Esophagus muscularis mucosa (tissue), 4 donors: Measurements from ENCODE around the gene OLFM2. TPM values are rescaled to one million over a fixed set of nuclear protein-coding genes. Genes with fewer than 3 reads are reported as not detected.

Experiments
- DNase-seq: peaks from one replicate; pipeline ENCODE4 v3.0.0-alpha.2; 2017; ENCODE audit errors: extremely low spot score
- H3K27ac ChIP-seq, 4 donors: fragments of 200-600 bp; sonication (generic); replicated peaks in 1 of 4; 1 replicate in 3 of 4; 2 replicates in 1 of 4; pipeline ENCODE4 v1.5.1; 2016 to 2019; ENCODE audit warnings: mild to moderate bottlenecking in 1 of 4
- H3K27me3 ChIP-seq, 4 donors: fragments of 200-600 bp; sonication (generic); one replicate each; pipeline versions ENCODE4 v1.5.1 to v1.6.0; 2016 to 2019
- H3K36me3 ChIP-seq, 4 donors: fragments of 200-600 bp; sonication (generic); one replicate each; pipeline ENCODE4 v1.5.1; 2016 to 2019
- H3K4me1 ChIP-seq, 4 donors: fragments of 200-600 bp; sonication (generic); one replicate each; pipeline ENCODE4 v1.5.1; 2016 to 2019
- H3K4me3 ChIP-seq, 4 donors: fragments of 200-600 bp; sonication (generic); 1 replicate in 2 of 4; 2 replicates in 2 of 4; pipeline ENCODE4 v1.5.1; 2016 to 2019; ENCODE audit warnings: mild to moderate bottlenecking in 4 of 4, moderate library complexity in 1 of 4
- H3K9me3 ChIP-seq, 4 donors: fragments of 200-600 bp; sonication (generic); 1 replicate in 3 of 4; 2 replicates in 1 of 4; pipeline ENCODE4 v1.5.1; 2016 to 2019
- CTCF ChIP-seq, 3 experiments: fragments of 200-600 bp in 2 of 3; fragments of 450-650 bp in 1 of 3; sonication (generic) in 2 of 3; IDR thresholded peaks; one replicate each; pipeline ENCODE4 v1.5.1; 2017 to 2019; ENCODE audit warnings: antibody characterized with exemption in 3 of 3, mild to moderate bottlenecking in 2 of 3, moderate library complexity in 1 of 3
- EP300 ChIP-seq: sonication (generic); formaldehyde crosslinking; IDR thresholded peaks from one replicate; pipeline ENCODE4 v1.6.1; 2017; ENCODE audit warnings: antibody characterized with exemption
- POLR2A ChIP-seq: fragments of 450-650 bp; IDR thresholded peaks from one replicate; pipeline ENCODE4 v1.6.1; 2017; ENCODE audit warnings: antibody characterized with exemption, moderate library complexity, mild to moderate bottlenecking, low read depth
- POLR2AphosphoS5 ChIP-seq, 2 donors: sonication (generic); formaldehyde crosslinking; IDR thresholded peaks; one replicate each; pipeline ENCODE4 v1.6.1; 2017; ENCODE audit warnings: antibody characterized with exemption in 2 of 2
- WGBS: methylation state at CpG from one replicate; pipeline ENCODE4 v1.1.5; 2018; 5-methylcytosine and 5-hydroxymethylcytosine counted together
- intact Hi-C: fragments of 100-400 bp; cut with DNase I; formaldehyde crosslinking; loops from one replicate; pipeline ENCODE4 v1.15.1; 2023
- total RNA-seq, 4 donors: library from RNA; depleted of rRNA; stranded (reverse); fragments of >200 nt; gene quantifications; one replicate each; pipeline versions ENCODE4 v1.1.0 to v1.2.1, GENCODE V29; 2016

Gene OLFM2
- total RNA-seq, 4 donors from 2014 or later, result 3.6 to 17.1 (median 11.6) TPM

- no peaks in the 10 kb centered on the region for H3K4me1 ChIP-seq
- peaks cover 4 to 62% (median 41%) of the 10 kb centered on the region in 4 donors for H3K36me3 ChIP-seq
- H3K27ac ChIP-seq, result no peak overlapping the region
- WGBS, result 56% methylated on average over 14 of the region's 14 CpGs
- no peak overlapping the region for H3K4me3 ChIP-seq
- intact Hi-C loops, result no loop called here
- peaks cover 0 to 73% (median 5%) of the 10 kb centered on the region in 4 donors for H3K27me3 ChIP-seq
- no peaks in the 10 kb centered on the region for H3K9me3 ChIP-seq
- no peak for DNase-seq
- TF ChIP-seq EP300 (no peak), POLR2AphosphoS5 (IDR thresholded peaks at IDR 0.05) (no peak), POLR2A (no peak), CTCF (IDR thresholded peaks at IDR 0.05) (no peak)
These were observed 29.7 kb upstream of the OLFM2 start for GRCh38 chr19:9966024-9966423.

- intact Hi-C loops, result no loop called here
- TF ChIP-seq EP300, result no peak
- no peak for TF ChIP-seq POLR2A
- no peak for TF ChIP-seq CTCF (IDR thresholded peaks at IDR 0.05)
- TF ChIP-seq POLR2AphosphoS5 (IDR thresholded peaks at IDR 0.05), result no peak
- WGBS, result 49% methylated on average over 7 of the region's 7 CpGs
- Histone ChIP-seq H3K4me3 (no peak overlapping the region), H3K36me3 (peaks cover 4 to 55% (median 39%) of the 10 kb centered on the region in 4 donors), H3K9me3 (no peaks in the 10 kb centered on the region), H3K27ac (no peak overlapping the region), H3K4me1 (no peaks in the 10 kb centered on the region), H3K27me3 (peaks cover 0 to 69% (median 5%) of the 10 kb centered on the region in 4 donors)
- DNase-seq, result no peak
These were observed 26.4 kb upstream of the OLFM2 start for GRCh38 chr19:9962623-9963290.

- TF ChIP-seq POLR2A (no peak), CTCF (IDR thresholded peaks at IDR 0.05) (no peak), POLR2AphosphoS5 (IDR thresholded peaks at IDR 0.05) (no peak), EP300 (no peak)
- H3K36me3 ChIP-seq, result peaks cover 2 to 47% (median 33%) of the 10 kb centered on the region in 4 donors
- peaks cover 0 to 56% (median 3%) of the 10 kb centered on the region in 4 donors for H3K27me3 ChIP-seq
- intact Hi-C loops, result no loop called here
- WGBS, result 89% methylated on average over 4 of the region's 4 CpGs
- DNase-seq, result no peak
- H3K27ac ChIP-seq, result no peak overlapping the region
- no peak overlapping the region for H3K4me3 ChIP-seq
- no peaks in the 10 kb centered on the region for H3K4me1 ChIP-seq
- no peaks in the 10 kb centered on the region for H3K9me3 ChIP-seq
These were observed 24.8 kb upstream of the OLFM2 start for GRCh38 chr19:9961103-9961502.

GRCh38 chr19:9958379-9958821 is 22.1 kb upstream of the OLFM2 start:
- H3K36me3 ChIP-seq, result peaks cover 0 to 34% (median 25%) of the 10 kb centered on the region in 4 donors
- WGBS, result 85% methylated on average over 1 of the region's 1 CpG
- no peak overlapping the region for H3K4me3 ChIP-seq
- peaks cover 0 to 44% (median 0%) of the 10 kb centered on the region in 4 donors for H3K27me3 ChIP-seq
- intact Hi-C loops, result no loop called here
- H3K4me1 ChIP-seq, result no peaks in the 10 kb centered on the region
- no peak for DNase-seq
- H3K9me3 ChIP-seq, result no peaks in the 10 kb centered on the region
- no peak overlapping the region for H3K27ac ChIP-seq
- TF ChIP-seq EP300, result no peak
- TF ChIP-seq POLR2A, result no peak
- no peak for TF ChIP-seq POLR2AphosphoS5 (IDR thresholded peaks at IDR 0.05)
- TF ChIP-seq CTCF (IDR thresholded peaks at IDR 0.05), result no peak
